ENCODE data around the gene PAPPA2. TPM values are rescaled to one million over a fixed set of nuclear protein-coding genes. Genes with fewer than 3 reads are reported as not detected.
A peak's percentile ranks its signal among the peaks of the same experiment; 100 is the strongest.
"Not testable (repeated sequence)": the region's sequence is repeated elsewhere in the genome, so short reads cannot be mapped to it uniquely, and the experiment has no call there.

PAPPA2 gene
- total RNA-seq, 1 donor from 2014 or later, result 0.12 TPM

DNA sequence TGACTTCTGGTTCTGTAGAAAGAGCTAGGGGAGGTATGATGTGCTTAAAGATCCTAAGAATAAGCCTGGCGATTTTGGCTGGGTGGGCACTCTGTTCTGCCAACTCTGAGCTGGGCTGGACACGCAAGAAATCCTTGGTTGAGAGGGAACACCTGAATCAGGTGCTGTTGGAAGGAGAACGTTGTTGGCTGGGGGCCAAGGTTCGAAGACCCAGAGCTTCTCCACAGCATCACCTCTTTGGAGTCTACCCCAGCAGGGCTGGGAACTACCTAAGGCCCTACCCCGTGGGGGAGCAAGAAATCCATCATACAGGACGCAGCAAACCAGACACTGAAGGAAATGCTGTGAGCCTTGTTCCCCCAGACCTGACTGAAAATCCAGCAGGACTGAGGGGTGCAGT is 93.3 kb downstream of the PAPPA2 start:
- ATAC-seq, result no peak

DNA sequence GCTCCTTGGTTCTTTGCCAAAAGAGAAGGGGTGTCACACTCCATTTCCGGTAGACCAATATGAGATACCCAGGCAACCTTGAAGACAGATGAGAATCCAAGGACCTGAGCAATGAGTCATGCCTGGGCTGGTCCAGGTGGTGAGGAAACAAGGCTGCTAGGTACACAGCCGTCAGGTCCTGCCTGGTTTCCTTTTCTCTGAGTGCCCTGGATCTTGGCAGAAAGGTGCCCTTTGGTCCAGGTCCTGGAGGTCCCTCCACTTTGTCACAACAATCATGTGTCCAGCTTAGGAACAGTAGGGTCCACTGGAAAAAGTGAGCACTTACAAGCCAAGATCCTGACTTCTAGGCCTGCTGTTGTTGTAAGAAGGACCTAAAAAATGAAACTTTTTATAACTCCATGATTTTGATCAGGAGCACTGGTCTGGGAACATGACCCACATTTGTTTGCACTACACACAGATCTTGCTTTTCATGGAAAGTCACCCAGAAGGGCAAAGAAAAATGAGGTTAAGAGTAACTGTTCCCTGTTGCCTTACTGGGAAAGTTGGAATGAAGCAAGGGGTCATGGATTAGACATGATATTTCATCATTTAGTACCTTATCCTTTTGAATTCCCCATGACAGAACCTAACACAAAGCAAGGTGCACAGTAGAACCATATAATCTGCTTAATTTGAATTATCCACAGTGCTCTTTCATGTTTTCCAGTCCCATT is 94.7 kb downstream of the PAPPA2 start:
- no peak for ATAC-seq

DNA sequence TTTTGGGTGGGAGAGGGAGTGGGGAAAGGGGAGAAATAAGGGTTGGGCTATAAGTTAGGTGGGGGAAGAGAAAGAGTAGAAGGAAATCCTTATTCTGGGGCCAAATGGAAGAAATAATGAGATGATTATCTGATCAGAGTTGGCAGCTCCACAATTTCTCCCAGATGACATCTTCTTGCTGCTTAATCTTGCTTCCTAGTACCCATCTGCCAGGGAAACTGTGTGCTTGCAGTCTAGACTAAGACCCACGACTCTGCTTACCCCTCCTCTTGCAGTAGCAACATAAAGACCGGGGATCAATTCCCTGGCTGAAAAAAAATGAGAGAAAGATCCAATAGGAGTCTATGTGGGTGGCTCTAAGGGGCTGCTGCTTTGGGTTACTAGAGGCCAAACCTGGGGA is 95.6 kb downstream of the PAPPA2 start:
- ATAC-seq, result no peak

DNA sequence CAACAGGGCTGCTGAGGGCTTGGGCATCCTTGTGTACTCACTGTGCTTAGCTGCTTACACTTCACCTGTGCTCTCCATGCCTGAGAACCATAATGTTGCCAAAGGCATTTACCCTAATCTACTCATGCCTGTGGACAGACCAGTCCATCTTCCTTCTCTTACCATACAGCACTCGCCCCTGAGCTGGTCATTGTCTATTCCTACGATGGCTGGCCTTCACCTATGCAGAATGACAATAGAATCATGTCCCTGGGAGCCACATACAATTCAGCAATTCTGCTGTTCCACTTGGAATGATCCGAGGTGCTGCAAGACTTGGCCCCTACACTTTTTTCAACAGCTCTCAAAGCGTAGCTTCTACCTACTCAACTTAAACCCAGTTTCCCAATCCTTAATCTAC is 96.5 kb downstream of the PAPPA2 start:
- no peak for ATAC-seq

DNA sequence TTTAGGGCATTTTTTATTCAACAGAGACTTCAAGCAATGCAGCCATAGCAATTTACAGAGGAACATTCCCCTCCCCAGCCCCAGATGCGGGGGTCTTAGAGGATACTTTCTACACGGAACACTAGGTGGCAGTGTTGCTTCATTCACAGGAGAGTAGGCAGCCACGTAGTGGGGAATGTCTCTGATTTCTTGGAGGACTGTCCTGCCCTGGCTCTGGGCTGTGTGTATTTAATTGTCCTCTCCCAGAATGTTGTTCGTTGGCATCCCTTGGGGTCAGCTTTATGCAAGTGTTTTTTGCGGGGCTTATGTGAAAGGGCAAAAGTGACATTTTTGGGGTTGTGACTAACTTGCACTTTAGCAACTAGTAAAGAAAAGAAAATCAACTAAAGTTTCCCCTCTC is 96.9 kb downstream of the PAPPA2 start:
- peak; percentile 47 for ATAC-seq

DNA sequence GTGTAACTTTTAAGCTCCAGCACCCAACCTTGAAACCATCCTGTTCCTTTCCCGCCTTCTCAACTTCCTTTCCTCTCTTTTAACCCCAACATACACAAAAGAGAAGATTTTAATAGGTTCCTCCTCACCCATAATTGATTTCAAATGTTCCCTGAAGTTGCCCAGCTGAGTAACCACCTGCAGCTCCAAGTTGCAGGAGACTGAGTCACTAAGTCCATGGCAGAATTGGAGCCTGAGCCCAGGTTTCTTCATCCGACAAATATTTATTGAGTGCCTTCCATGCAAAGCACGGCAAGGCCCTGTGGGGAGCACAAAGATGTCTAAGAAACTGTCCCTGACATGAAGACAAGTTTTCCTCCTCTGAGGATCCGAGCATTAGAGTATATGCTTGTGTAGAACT is 97.7 kb downstream of the PAPPA2 start:
- no peak for ATAC-seq

DNA sequence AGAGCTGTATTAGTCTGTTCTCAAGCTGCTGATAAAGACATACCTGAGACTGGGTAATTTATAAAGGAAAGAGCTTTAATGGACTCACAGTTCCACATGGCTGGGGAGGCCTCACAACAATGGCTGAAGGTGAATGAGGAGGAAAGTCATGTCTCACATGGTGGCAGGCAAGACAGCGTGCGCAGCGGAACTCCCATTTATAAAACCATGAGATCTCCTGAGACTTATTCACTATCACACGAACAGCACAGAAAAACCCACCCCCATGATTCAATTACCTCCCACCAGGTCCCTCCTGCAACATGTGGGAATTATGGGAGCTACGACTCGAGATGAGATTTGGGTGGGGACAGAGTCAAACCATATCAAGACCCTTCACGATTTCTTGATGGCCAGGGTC is 98.8 kb downstream of the PAPPA2 start:
- not testable (repeated sequence) for ATAC-seq

DNA sequence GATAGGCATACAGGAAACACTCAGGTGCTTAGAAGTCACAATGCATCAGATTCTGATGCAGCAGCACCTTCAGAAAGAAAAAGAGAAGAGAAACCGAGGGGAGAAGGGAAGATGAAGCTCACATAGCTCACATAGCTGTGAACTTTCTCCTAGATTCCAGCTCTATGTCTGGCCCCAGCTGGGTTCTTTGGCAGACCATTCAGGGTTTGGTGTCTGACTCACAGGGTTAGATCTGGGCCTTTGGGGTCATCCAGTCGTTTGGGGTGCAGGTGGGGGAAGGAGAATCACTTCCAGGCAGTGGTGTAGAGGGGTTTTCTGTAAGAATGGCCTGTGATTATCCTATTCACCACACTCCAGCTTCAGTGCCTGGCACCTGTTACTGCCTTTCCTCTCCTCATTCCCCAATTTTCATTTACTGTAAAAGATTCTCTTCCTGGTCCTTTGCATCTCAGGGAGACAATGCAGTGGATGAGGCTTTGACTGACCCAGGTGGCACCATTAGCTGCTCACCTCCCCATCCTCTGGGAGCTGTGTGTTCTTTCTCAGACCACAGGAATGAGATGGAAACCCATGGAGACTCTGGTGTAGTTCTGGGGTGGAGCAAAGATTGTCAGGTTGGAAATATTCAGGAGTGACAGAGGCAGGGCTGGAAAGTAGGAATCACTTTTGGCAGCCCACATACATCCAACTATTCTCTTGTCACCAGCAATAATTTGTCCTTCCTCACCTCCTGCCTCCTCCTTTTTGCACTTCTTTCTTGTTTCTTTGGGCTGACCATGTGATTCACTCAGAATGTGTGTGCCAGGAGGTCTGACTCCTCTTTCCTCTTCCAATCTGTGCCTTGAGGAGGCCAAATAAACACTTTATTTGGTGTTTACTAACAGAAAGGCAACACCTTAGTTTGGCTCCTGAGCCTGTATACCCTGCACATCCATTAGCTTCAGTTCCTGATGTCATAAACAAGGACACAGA is 103.3 kb downstream of the PAPPA2 start:
- ATAC-seq, result no peak

DNA sequence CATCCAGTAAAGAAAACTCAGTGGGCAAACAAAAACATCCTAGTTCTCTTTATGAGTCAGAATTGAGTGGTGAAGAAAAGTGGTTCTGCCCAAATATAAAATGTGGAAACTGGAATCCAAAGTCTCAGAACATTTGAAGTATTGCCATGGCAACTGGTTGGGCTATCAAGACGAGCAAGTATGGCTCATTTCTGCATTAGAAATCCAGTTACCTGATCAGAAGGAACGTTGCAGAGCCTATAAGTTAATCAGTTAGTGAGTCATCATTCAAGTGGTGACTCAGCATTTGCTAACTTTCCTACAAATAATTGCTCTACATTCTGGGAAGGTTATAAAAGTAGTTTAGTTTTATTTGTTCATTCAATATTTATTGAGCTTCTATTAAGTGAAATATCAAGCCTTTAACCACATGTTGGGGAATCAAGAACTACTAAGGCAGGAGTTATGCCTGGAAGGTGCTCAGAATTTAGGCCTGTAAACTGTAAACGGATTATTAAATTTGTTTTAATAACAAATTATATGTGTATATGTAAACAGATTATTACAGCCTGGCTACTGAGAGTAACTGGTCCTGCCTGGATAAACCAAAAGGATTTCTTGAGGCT is 104.3 kb downstream of the PAPPA2 start:
- ATAC-seq, result no peak

DNA sequence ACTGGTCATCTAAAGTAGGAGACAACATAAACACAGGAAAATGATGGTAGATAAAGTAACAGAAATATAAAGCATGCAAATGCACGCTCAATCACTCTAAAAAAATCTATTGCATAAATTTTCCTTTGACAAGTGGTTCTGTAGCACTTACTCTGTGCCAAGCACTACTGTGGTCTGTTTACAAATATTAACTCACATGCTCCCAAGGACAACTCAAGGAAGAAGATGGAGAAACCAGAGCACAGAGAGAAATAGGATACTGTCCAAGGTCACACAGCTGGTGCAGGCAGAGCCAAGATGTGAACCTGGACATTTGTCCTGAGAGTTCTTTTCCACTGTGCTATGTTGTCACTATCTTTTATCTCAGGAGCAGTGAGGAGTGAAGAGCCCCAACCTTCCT is 105.2 kb downstream of the PAPPA2 start:
- ATAC-seq, result no peak

DNA sequence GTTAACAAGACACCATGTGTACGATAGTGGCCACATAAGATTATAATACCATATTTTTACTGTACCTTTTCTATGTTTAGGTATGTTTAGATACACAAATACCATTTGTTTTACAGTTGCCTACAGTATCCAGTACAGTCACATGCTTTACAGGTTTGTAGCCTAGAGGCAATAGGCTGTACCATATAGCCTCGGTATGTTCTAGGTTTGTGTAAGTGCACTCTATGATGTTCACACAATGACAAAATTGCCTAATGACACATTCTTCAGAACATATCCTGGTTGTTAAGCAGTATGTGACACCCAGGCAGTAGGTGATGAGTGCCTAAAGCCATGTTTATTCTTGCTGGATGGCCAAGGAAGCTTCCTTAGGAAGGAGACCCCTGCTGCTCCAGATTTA is 111.8 kb downstream of the PAPPA2 start:
- no peak for ATAC-seq

DNA sequence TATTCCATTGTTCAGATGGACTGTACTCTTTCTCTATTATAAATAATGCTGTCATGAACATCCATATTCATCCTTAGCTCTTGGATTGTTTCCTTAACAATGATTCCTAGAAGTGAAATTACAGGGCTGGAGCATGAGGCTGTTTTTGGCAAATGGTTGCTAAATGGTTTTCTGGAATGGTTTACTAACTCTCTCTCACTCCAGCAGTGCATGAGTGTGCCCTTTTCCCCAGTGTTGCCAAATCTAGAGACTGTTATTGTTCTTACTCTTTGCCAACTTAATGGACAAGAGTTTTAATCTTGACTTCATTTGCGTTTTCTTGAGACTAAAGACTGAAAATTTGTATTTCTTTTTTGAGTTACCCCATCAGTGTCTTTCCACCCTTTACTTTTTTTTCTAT is 113.0 kb downstream of the PAPPA2 start:
- ATAC-seq, result no peak

DNA sequence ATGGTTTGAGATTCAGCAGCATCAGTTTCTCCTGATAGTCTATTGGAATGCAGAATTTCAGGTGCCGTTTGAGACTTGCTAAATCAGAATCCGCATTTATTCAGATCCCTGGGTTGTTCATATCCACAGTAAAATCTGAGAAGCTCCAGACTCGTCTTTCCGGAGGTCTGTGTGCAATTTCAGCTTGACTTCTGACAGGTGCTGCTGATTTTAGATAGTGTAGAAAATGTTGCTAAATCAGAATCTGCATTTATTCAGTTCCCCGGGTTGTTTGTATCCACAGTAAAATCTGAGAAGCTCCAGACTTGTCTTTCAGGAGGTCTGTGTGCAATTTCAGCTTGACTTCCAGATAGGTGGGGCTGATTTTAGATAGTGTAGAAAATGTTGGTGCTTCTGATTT is 113.7 kb downstream of the PAPPA2 start:
- no peak for ATAC-seq

DNA sequence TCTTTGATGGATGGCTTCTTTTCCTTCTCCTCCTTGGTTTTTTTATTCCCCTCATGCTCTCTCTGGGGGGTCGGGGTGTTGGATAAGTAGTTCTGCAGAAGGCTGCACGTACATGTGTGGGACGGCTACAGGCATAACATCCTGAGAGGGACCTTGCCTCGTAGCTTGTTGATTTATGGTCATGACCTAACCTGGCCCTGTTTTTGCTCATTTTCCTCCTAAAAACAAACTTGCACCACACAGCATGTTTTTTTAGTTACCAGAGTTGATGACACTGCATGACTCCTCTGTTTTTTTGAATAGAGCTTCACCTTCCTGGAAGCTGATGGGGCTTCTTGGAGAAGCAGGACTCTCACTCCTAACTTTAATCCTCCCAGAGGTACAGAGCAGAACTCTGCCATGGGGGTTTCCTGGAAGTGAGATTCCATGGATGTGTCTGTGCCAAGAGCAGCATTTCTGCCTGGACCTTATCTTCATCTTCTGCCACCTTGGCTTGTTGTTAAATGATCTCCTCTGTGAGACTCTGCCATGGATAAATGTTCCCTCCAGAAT is 114.7 kb downstream of the PAPPA2 start:
- ATAC-seq, result no peak

DNA sequence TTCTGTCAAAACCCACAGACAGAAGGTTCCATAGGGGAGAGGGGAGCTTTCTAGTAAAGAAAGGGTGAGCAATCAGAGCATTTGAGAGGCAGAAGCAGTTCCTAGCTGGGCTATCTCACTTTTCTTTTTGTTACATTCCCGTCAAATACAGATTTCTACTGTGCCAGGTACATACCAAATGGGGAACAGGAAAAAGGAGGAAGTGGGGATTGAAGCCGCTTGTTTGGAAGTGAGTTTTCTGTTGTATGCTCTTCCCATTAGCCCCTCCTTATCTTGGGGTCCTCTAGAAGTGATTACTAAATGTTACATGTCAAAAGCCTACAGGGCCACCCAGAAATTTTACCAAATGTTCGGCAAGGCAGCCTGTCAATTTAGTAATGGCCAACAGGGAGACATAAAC is 116.1 kb downstream of the PAPPA2 start:
- ATAC-seq, result no peak

DNA sequence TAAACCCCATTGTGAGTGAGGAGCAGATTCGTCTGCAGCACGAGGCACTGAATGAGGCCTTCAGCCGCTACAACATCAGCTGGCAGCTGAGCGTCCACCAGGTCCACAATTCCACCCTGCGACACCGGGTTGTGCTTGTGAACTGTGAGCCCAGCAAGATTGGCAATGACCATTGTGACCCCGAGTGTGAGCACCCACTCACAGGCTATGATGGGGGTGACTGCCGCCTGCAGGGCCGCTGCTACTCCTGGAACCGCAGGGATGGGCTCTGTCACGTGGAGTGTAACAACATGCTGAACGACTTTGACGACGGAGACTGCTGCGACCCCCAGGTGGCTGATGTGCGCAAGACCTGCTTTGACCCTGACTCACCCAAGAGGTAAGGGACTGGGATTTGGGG is 132.2 kb downstream of the PAPPA2 start:
- ATAC-seq, result no peak

DNA sequence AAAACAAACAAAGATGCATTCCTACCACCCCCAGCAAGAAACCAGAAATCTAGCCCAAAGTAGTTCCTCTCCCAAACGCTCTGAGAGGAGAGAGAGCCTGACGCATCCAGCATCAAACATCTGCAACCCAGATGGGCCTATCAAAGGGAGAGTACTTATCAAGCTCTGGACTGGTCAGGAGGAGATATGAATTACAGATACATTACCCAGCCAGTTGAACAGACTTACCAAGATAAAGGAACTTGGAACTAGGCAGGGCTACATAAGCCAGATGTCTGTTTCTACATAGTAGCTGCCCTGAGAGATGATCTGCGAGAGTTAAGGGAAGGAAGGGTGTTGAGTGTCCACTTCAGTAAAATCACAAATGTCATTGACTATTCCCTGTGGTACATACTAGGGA is 138.4 kb downstream of the PAPPA2 start:
- no peak for ATAC-seq

DNA sequence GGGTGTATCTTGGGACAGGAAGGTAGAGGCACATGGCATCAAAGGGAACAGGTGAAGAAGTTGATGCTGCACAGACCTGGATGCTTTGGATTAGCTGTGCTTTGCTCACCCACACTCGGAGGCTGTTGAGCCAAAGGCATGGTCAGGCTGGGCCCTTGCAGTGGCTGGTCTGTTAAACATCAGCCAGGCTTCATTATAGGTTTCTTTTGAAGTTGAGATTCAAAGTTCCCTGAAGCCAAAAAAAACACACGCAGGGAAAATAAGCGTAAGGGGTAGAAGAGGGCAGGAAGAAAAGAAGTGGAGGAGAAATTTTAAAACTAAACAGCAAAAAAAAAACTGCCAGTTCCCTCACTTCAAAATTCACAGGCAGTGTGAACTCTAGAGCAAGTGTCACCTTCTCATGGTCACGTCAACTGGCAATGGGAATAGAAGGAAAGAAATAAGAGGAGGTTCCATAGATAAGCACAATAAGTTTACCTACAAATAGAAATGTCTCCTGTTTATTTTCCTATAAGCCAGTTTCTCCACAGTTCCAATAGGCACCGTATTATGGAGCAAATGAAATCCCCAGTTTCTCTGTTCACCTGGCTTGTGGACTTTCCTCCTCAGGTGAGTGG is 139.5 kb downstream of the PAPPA2 start:
- ATAC-seq, result no peak

DNA sequence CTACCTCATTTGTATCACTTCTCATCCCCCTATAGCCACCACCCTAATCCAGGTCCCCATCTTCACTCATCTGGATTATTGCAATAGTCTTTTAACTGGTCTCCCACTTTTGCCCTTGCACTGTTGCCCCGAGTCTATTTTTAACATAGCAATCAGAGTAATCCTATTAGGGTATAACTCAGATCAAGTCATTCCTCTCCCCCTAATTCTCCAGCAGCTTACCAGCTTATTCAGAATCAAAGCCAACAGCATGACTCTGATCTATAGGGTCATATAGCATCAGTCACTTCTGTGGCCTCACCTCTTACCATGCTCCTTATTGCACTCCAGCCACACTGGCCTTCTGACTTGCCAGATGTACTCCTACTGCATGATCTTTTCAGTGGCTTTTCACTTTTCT is 140.7 kb downstream of the PAPPA2 start:
- ATAC-seq, result no peak

DNA sequence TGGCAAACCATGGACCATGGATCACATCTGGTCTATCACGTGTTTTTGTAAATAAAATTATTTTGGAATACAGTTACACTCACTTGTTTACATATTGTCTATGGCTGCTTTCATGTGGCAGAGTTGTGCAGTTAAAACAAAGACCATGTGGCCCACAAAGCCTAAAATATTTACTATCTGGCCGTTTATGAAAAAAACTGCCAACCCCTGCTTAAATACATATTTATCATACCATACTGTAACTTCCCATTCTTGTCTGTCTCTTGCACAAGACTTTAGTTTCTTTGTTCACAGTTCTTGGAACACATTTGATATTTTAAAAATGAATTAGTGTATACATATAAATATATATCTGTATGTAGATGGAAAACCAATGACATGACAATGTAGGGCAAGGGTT is 141.5 kb downstream of the PAPPA2 start:
- ATAC-seq, result no peak

DNA sequence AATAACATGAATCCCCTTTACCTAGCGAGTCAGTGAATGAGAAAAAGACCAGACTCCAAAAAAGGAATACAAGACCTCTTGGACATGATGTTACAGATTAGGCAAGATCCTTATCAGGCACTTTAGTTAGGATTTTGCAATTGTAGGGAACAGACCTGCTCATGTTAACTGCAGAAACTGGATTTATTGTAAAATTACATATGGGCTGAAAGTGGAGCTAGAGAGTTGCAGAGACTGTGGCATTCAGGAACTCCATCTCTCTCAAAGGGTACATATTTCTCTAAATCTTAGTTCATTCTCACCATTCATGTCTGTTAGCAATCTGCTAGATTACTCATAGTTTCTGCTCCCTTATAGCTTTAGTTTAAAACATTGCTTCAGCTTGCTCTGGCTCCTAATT is 142.2 kb downstream of the PAPPA2 start:
- ATAC-seq, result no peak

DNA sequence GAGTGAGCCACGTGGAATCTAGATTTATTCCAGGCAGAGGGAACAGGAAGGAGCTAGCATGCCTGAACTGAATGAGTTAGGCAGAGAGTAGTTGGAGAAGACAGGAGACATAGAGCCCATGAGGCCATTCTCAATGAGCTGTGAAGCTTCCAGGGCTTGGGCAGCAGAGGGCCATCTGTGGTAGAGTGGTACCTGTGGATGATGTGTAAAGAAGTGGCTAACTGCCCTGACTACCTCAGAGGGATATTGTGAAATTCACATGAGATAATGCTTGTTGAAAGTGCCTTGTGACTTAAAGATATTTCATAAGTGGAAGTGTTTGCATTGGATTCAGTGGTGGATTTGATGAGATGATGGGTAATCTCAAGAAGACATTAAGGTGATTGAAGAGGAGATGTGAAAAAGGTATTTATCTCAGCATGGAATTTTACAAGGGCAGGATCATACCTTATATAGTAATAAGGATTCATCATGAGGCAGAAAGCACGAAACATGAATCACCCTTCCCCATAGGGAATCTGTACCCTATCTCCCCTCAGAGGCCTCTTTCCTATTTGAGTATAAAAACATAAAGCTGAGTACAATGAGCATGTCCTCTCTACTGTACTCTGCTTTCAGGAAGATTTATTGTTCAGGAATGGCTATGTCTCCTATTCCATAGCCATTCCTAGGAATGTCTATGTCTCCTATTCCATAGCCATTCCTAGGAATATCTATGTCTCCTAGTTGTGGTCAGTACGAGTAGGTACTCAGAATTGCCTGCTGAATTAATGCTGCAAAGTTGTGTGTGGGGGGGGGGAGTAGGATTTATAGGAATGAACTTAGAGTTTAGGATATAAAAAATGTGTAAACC is 146.8 kb downstream of the PAPPA2 start:
- no peak for ATAC-seq

Data from esophagus mucosa (tissue), 1 donor.